Karpas-422 (cell line): ENCODE measurements around the gene LRRC8A. TPM values are rescaled to one million over a fixed set of nuclear protein-coding genes. Genes with fewer than 3 reads are reported as not detected.

Source experiments
- DNase-seq: peaks from one replicate; pipeline ENCODE4 v3.0.0-alpha.2; 2015
- H2AFZ ChIP-seq: fragments of 200-600 bp; sonication (generic); 2 replicates; pipeline ENCODE4 v1.6.1; 2014; ENCODE audit warnings: antibody characterized with exemption, low read length, mixed read lengths
- H3K27ac ChIP-seq: fragments of 200-600 bp; sonication (generic); 2 replicates; pipeline ENCODE4 v1.5.1; 2014; ENCODE audit warnings: mild to moderate bottlenecking, low read length, moderate library complexity
- H3K27me3 ChIP-seq: fragments of 200-600 bp; sonication (generic); 2 replicates; pipeline ENCODE4 v1.6.1; 2014; ENCODE audit warnings: low read length, mixed read lengths
- H3K36me3 ChIP-seq: fragments of 200-600 bp; sonication (generic); 2 replicates; pipeline ENCODE4 v1.6.1; 2014; ENCODE audit warnings: low read length, mixed read lengths; ENCODE audit not compliant: insufficient read depth
- H3K4me1 ChIP-seq: fragments of 200-600 bp; sonication (generic); 2 replicates; pipeline ENCODE4 v1.6.1; 2014; ENCODE audit warnings: mild to moderate bottlenecking, low read length, mixed read lengths
- H3K4me2 ChIP-seq: fragments of 200-600 bp; sonication (generic); 2 replicates; pipeline ENCODE4 v1.6.1; 2014; ENCODE audit warnings: low read length, low read depth, mild to moderate bottlenecking; ENCODE audit not compliant: poor library complexity, severe bottlenecking
- H3K4me3 ChIP-seq: fragments of 200-600 bp; sonication (generic); 2 replicates; pipeline ENCODE4 v1.5.1; 2014; ENCODE audit warnings: mild to moderate bottlenecking, antibody characterized with exemption, low read length, mixed read lengths
- H3K79me2 ChIP-seq: fragments of 200-600 bp; sonication (generic); 2 replicates; pipeline ENCODE4 v1.6.1; 2014; ENCODE audit warnings: mild to moderate bottlenecking, low read length, mixed read lengths
- H3K9ac ChIP-seq: fragments of 200-600 bp; sonication (generic); 2 replicates; pipeline ENCODE4 v1.6.0; 2014; ENCODE audit warnings: low read length
- H3K9me2 ChIP-seq: fragments of 200-600 bp; sonication (generic), shearing (Covaris generic); replicated peaks from 2 replicates; pipeline ENCODE4 v1.6.0; 2014; ENCODE audit warnings: mild to moderate bottlenecking, low read length, moderate library complexity; ENCODE audit not compliant: insufficient read depth
- H3K9me3 ChIP-seq: fragments of 300-700, 200-600 bp; sonication (generic); 2 replicates; pipeline ENCODE4 v1.6.1; 2014; ENCODE audit warnings: low read length, mixed read lengths
- H4K20me1 ChIP-seq: fragments of 200-600 bp; sonication (generic); 2 replicates; pipeline ENCODE4 v1.6.1; 2014; ENCODE audit warnings: mild to moderate bottlenecking, antibody characterized with exemption, low read length, low read depth; ENCODE audit not compliant: insufficient read depth
- total RNA-seq: library from RNA; depleted of rRNA; stranded (reverse); fragments of >200 nt; shearing (Covaris generic); gene quantifications from 2 replicates; pipeline ENCODE4 v1.2.3, GENCODE V29; 2014; ENCODE audit warnings: low replicate concordance

Gene LRRC8A
- total RNA-seq, 1 experiment from 2014 or later = 6.3 TPM

GRCh38 chr9:128908372-128908771, 26.4 kb downstream of the LRRC8A start:
- Histone ChIP-seq H3K4me2 (no peak overlapping the region), H3K79me2 (peaks cover 3% of the 10 kb centered on the region; the same call in 1 of the 2 replicates), H3K4me3 (no peak overlapping the region), H2AFZ (no peak overlapping the region), H3K9me3 (no peaks in the 10 kb centered on the region), H4K20me1 (0 out of 2 replicates have a peak, but pooled peaks cover 5% of the 10 kb centered on the region), H3K36me3 (no peaks in the 10 kb centered on the region), H3K27ac (no peak overlapping the region), H3K4me1 (no peaks in the 10 kb centered on the region), H3K27me3 (no peaks in the 10 kb centered on the region), H3K9me2 (no peaks in the 10 kb centered on the region), H3K9ac (no peak overlapping the region)
- no peak for DNase-seq

GRCh38 chr9:128909859-128910258, 27.9 kb downstream of the LRRC8A start:
- no peak overlapping the region for H3K4me3 ChIP-seq
- H3K36me3 ChIP-seq = no peaks in the 10 kb centered on the region
- DNase-seq = no peak
- no peak overlapping the region for H3K9ac ChIP-seq
- no peak overlapping the region for H3K27ac ChIP-seq
- no peaks in the 10 kb centered on the region for H3K9me2 ChIP-seq
- H2AFZ ChIP-seq = no peak overlapping the region
- H3K4me1 ChIP-seq = no peaks in the 10 kb centered on the region
- peaks cover 3% of the 10 kb centered on the region; the same call in 1 of the 2 replicates for H3K79me2 ChIP-seq
- no peaks in the 10 kb centered on the region for H3K27me3 ChIP-seq
- H4K20me1 ChIP-seq = 0 out of 2 replicates have a peak, but pooled peaks cover 5% of the 10 kb centered on the region
- H3K4me2 ChIP-seq = no peak overlapping the region
- H3K9me3 ChIP-seq = no peaks in the 10 kb centered on the region

GRCh38 chr9:128910906-128911305, 29.0 kb downstream of the LRRC8A start:
- Histone ChIP-seq H3K9me2 (no peaks in the 10 kb centered on the region), H3K4me3 (no peak overlapping the region), H3K79me2 (peaks cover 3% of the 10 kb centered on the region; the same call in 1 of the 2 replicates), H2AFZ (no peak overlapping the region), H3K27me3 (no peaks in the 10 kb centered on the region), H4K20me1 (0 out of 2 replicates have a peak, but pooled peaks cover 5% of the 10 kb centered on the region), H3K27ac (no peak overlapping the region), H3K9me3 (no peaks in the 10 kb centered on the region), H3K9ac (no peak overlapping the region), H3K4me1 (no peaks in the 10 kb centered on the region), H3K36me3 (no peaks in the 10 kb centered on the region), H3K4me2 (no peak overlapping the region)
- no peak for DNase-seq

GRCh38 chr9:128911529-128912035, 29.6 kb downstream of the LRRC8A start:
- no peak for DNase-seq
- Histone ChIP-seq H3K36me3 (no peaks in the 10 kb centered on the region), H3K4me3 (no peak overlapping the region), H3K4me2 (no peak overlapping the region), H3K9me2 (no peaks in the 10 kb centered on the region), H3K27ac (no peak overlapping the region), H3K9me3 (no peaks in the 10 kb centered on the region), H3K9ac (no peak overlapping the region), H2AFZ (no peak overlapping the region), H3K27me3 (no peaks in the 10 kb centered on the region), H3K79me2 (peaks cover 3% of the 10 kb centered on the region; the same call in 1 of the 2 replicates), H4K20me1 (0 out of 2 replicates have a peak, but pooled peaks cover 5% of the 10 kb centered on the region), H3K4me1 (no peaks in the 10 kb centered on the region)

- H3K9me3 ChIP-seq = no peaks in the 10 kb centered on the region
- H2AFZ ChIP-seq = no peak overlapping the region
- H3K36me3 ChIP-seq = no peaks in the 10 kb centered on the region
- no peaks in the 10 kb centered on the region for H3K9me2 ChIP-seq
- H3K4me2 ChIP-seq = no peak overlapping the region
- no peak overlapping the region for H3K27ac ChIP-seq
- DNase-seq = no peak
- peaks cover 3% of the 10 kb centered on the region; the same call in 1 of the 2 replicates for H3K79me2 ChIP-seq
- H3K27me3 ChIP-seq = no peaks in the 10 kb centered on the region
- no peak overlapping the region for H3K4me3 ChIP-seq
- H3K9ac ChIP-seq = no peak overlapping the region
- no peaks in the 10 kb centered on the region for H3K4me1 ChIP-seq
- 0 out of 2 replicates have a peak, but pooled peaks cover 5% of the 10 kb centered on the region for H4K20me1 ChIP-seq
Measured at GRCh38 chr9:128912270-128912853, 30.4 kb downstream of the LRRC8A start.

GRCh38 chr9:128913048-128913900, 31.3 kb downstream of the LRRC8A start:
- Histone ChIP-seq H3K36me3 (no peaks in the 10 kb centered on the region; the same call in 1 of the 2 replicates), H3K4me3 (no peak overlapping the region)

GRCh38 chr9:128913995-128914772, 32.3 kb downstream of the LRRC8A start:
- Histone ChIP-seq H4K20me1 (0 out of 2 replicates have a peak, but pooled peaks cover 5% of the 10 kb centered on the region), H2AFZ (no peak overlapping the region), H3K9ac (no peak overlapping the region), H3K4me1 (no peaks in the 10 kb centered on the region), H3K9me2 (no peaks in the 10 kb centered on the region), H3K4me3 (no peak overlapping the region), H3K27me3 (no peaks in the 10 kb centered on the region), H3K9me3 (no peaks in the 10 kb centered on the region), H3K79me2 (peaks cover 3% of the 10 kb centered on the region; the same call in 1 of the 2 replicates), H3K36me3 (no peaks in the 10 kb centered on the region; the same call in 1 of the 2 replicates), H3K27ac (no peak overlapping the region), H3K4me2 (no peak overlapping the region)
- no peak for DNase-seq

More at GRCh38 chr9:128913048-128913900, 31.3 kb downstream of the LRRC8A start:
- H3K9ac ChIP-seq = no peak overlapping the region
- peaks cover 3% of the 10 kb centered on the region; the same call in 1 of the 2 replicates for H3K79me2 ChIP-seq
- no peaks in the 10 kb centered on the region for H3K4me1 ChIP-seq
- H3K9me2 ChIP-seq = no peaks in the 10 kb centered on the region
- H3K27me3 ChIP-seq = no peaks in the 10 kb centered on the region
- no peak overlapping the region for H3K27ac ChIP-seq
- 0 out of 2 replicates have a peak, but pooled peaks cover 5% of the 10 kb centered on the region for H4K20me1 ChIP-seq
- no peak overlapping the region for H2AFZ ChIP-seq
- no peak overlapping the region for H3K4me2 ChIP-seq
- no peaks in the 10 kb centered on the region for H3K9me3 ChIP-seq
- no peak for DNase-seq
